ENCODE measurements around the gene MEAF6.

The MEAF6 gene

GRCh38 chr1:37557402-37557801 lies 42.8 kb upstream of the MEAF6 start:
- H3K27ac ChIP-seq = peak overlapping the region in 1 of 2 donors; percentile 78
- DNase-seq (ENCODE audit: low spot score) = no peak
- no peak for TF ChIP-seq CTCF (IDR thresholded peaks at IDR 0.05)
- peak overlapping the region; percentile 61 for H3K4me3 ChIP-seq

- Histone ChIP-seq H3K27ac (peak within 1 kb of the TSS in 1 of 2 donors; percentile 78), H3K4me3 (peak within 1 kb of the TSS; percentile 61)
- TF ChIP-seq CTCF (IDR thresholded peaks at IDR 0.05) = no peak
- DNase-seq (ENCODE audit: low spot score) = peak; percentile 94
These were observed 42.2 kb upstream of the MEAF6 start, which contains the start of gene DNALI1 for GRCh38 chr1:37556712-37557196. Gene DNALI1 (plus strand): TSS chr1:37556940. CDS start chr1:37556995, 55 bp downstream.

- H3K27ac ChIP-seq = peak within 1 kb of the TSS; percentile 85 to 90
- no peak for TF ChIP-seq CTCF (IDR thresholded peaks at IDR 0.05)
- peak within 1 kb of the TSS; percentile 97 for H3K4me3 ChIP-seq
- peak; percentile 93 for DNase-seq (ENCODE audit: low spot score)
These were observed 39.6 kb upstream of the MEAF6 start, which contains the start of gene SNIP1 for GRCh38 chr1:37553927-37554808. Gene SNIP1 (minus strand): TSS chr1:37554293. CDS start chr1:37554229, 64 bp downstream.

- TF ChIP-seq CTCF (IDR thresholded peaks at IDR 0.05) = no peak
- H3K27ac ChIP-seq = peak overlapping the region; percentile 85 to 90
- no peak for DNase-seq (ENCODE audit: low spot score)
- H3K4me3 ChIP-seq = peak overlapping the region; percentile 97
These were observed 39.0 kb upstream of the MEAF6 start for GRCh38 chr1:37553598-37553926.

GRCh38 chr1:37549341-37549740 lies 34.8 kb upstream of the MEAF6 start:
- no peak for TF ChIP-seq CTCF (IDR thresholded peaks at IDR 0.05)
- Histone ChIP-seq H3K27ac (no peak overlapping the region), H3K4me3 (no peak overlapping the region)
- DNase-seq (ENCODE audit: low spot score) = no peak

GRCh38 chr1:37545019-37545418 lies 30.5 kb upstream of the MEAF6 start:
- no peak overlapping the region for H3K27ac ChIP-seq
- no peak for TF ChIP-seq CTCF (IDR thresholded peaks at IDR 0.05)
- DNase-seq (ENCODE audit: low spot score) = no peak
- no peak overlapping the region for H3K4me3 ChIP-seq

GRCh38 chr1:37544530-37544929 lies 30.0 kb upstream of the MEAF6 start:
- no peak for TF ChIP-seq CTCF (IDR thresholded peaks at IDR 0.05)
- no peak overlapping the region for H3K4me3 ChIP-seq
- no peak overlapping the region for H3K27ac ChIP-seq
- no peak for DNase-seq (ENCODE audit: low spot score)

Measured in coronary artery (tissue), 2 donors.